Liver (tissue), 3 donors: ENCODE results near the gene DOK3.

Experiments used
- ATF3 ChIP-seq: IDR thresholded peaks from 2 replicates; pipeline ENCODE4 v1.6.1; 2016; ENCODE audit warnings: antibody characterized with exemption
- CTCF ChIP-seq: fragments of 150-350 bp; IDR thresholded peaks from 2 replicates; pipeline ENCODE4 v1.5.1; 2017; ENCODE audit warnings: improper control_type of control experiment, low read depth, low read length; ENCODE audit not compliant: missing input control
- EGR1 ChIP-seq, 2 donors: IDR thresholded peaks; 2 replicates each; pipeline ENCODE4 v1.6.1; 2016 to 2018; ENCODE audit warnings: antibody characterized with exemption in 2 of 2, low read depth in 2 of 2
- FOXA1 ChIP-seq: IDR thresholded peaks from 2 replicates; pipeline ENCODE4 v1.6.1; 2016; ENCODE audit warnings: antibody characterized with exemption
- HNF4G ChIP-seq: IDR thresholded peaks from 2 replicates; pipeline ENCODE4 v1.6.1; 2016; ENCODE audit warnings: antibody characterized with exemption
- JUND ChIP-seq, 2 donors: IDR thresholded peaks; 2 replicates each; pipeline ENCODE4 v1.6.1; 2016; ENCODE audit warnings: antibody characterized with exemption in 2 of 2
- MAX ChIP-seq: IDR thresholded peaks from 2 replicates; pipeline ENCODE4 v1.6.1; 2016; ENCODE audit warnings: antibody characterized with exemption
- RAD21 ChIP-seq, 2 donors: IDR thresholded peaks; 2 replicates each; pipeline ENCODE4 v1.6.1; 2016; ENCODE audit warnings: antibody characterized with exemption in 2 of 2, mild to moderate bottlenecking in 2 of 2
- RXRA ChIP-seq, 2 donors: IDR thresholded peaks; 2 replicates each; pipeline ENCODE4 v1.6.1; 2017 to 2018; ENCODE audit warnings: antibody characterized with exemption in 2 of 2, mild to moderate bottlenecking in 1 of 2
- TAF1 ChIP-seq: conservative IDR thresholded peaks from 2 replicates; pipeline ENCODE4 v1.6.1; 2016; ENCODE audit warnings: antibody characterized with exemption, mild to moderate bottlenecking
- YY1 ChIP-seq: IDR thresholded peaks from 2 replicates; pipeline ENCODE4 v1.6.1; 2016; ENCODE audit warnings: antibody characterized with exemption, mild to moderate bottlenecking
- ZBTB33 ChIP-seq: IDR thresholded peaks from 2 replicates; pipeline ENCODE4 v1.6.1; 2016; ENCODE audit warnings: antibody characterized with exemption
- donor health status: healthy.
- donor health status: healthy.

GRCh38 chr5:177457852-177458681 is 51.6 kb downstream of the DOK3 start:
- TF ChIP-seq MAX (no peak), RXRA (IDR thresholded peaks at IDR 0.05) (no peak), FOXA1 (no peak), CTCF (no peak), RAD21 (IDR thresholded peaks at IDR 0.05) (no peak), TAF1 (no peak), ZBTB33 (no peak), JUND (IDR thresholded peaks at IDR 0.05) (no peak), HNF4G (no peak), YY1 (no peak), ATF3 (no peak), EGR1 (IDR thresholded peaks at IDR 0.05; ENCODE audit: low read depth in 2 of 2) (no peak)
